ENCODE data around the gene MCC.

GRCh38 chr5:113189291-113189690 is 299.0 kb downstream of the MCC start:
- no peak for TF ChIP-seq REST (IDR thresholded peaks at IDR 0.05)
- no peak for TF ChIP-seq CTCF (IDR thresholded peaks at IDR 0.05)
- no peak for TF ChIP-seq RAD21 (conservative IDR thresholded peaks at IDR 0.05 in 1 of 2, IDR thresholded peaks at IDR 0.05 in 1 of 2)
- no peak for TF ChIP-seq MYC (IDR thresholded peaks at IDR 0.05; ENCODE audit: borderline replicate concordance, low read length)
- TF ChIP-seq E2F6 (IDR thresholded peaks at IDR 0.05; ENCODE audit: borderline replicate concordance, low read depth) = no peak
- TF ChIP-seq MAFK (IDR thresholded peaks at IDR 0.05; ENCODE audit: partially characterized antibody) = no peak

Data from A549 (cell line).